OCI-LY3 (cell line): ENCODE measurements around the gene LRRTM3.

Experiments
- CTCF ChIP-seq: fragments of 200-600, 300-600 bp; sonication (generic); IDR thresholded peaks from 2 replicates; pipeline ENCODE4 v1.5.1; 2014; ENCODE audit warnings: antibody characterized with exemption, low read length, low read depth
- EZH2phosphoT487 ChIP-seq: fragments of 200-600 bp; shearing (Covaris generic); IDR thresholded peaks from 2 replicates; pipeline ENCODE4 v1.6.1; 2018; ENCODE audit warnings: antibody characterized with exemption, mixed run types, low read depth

GRCh38 chr10:67079126-67079525, 153.3 kb downstream of the LRRTM3 start:
- TF ChIP-seq CTCF (no peak), EZH2phosphoT487 (no peak)
